ENCODE results near the gene LRGUK. TPM values are rescaled to one million over a fixed set of nuclear protein-coding genes. Genes with fewer than 3 reads are reported as not detected.

Gene LRGUK
- total RNA-seq, 1 experiment from 2014 or later: 0.49 TPM

GRCh38 chr7:134121632-134122139, 5.5 kb upstream of the LRGUK start:
- no peak for DNase-seq (ENCODE audit: low read depth, low spot score)
- Histone ChIP-seq H3K9me3 (ENCODE audit: control insufficient read depth in 1 of 2, insufficient read depth in 1 of 2, low read depth in 1 of 2, low read length in 2 of 2) (no peaks in the 10 kb centered on the region), H3K27me3 (ENCODE audit: insufficient read depth, low read length) (no peaks in the 10 kb centered on the region), H3K9ac (ENCODE audit: low read length) (no peak overlapping the region), H3K27ac (ENCODE audit: low read depth, low read length) (no peak overlapping the region), H3K4me3 (replicated peaks in 1 of 2; ENCODE audit: low read depth in 1 of 2, low read length in 2 of 2) (no peak overlapping the region), H4K20me1 (ENCODE audit: insufficient read depth) (no peaks in the 10 kb centered on the region), H2AFZ (ENCODE audit: low read depth, low read length, poor library complexity, severe bottlenecking) (no peak overlapping the region), H3K4me2 (ENCODE audit: low read length) (no peak overlapping the region), H3K4me1 (ENCODE audit: control insufficient read depth in 1 of 2, insufficient read depth in 2 of 2, low read length in 2 of 2) (no peaks in the 10 kb centered on the region), H3K9me2 (ENCODE audit: insufficient read depth) (no peaks in the 10 kb centered on the region), H3K36me3 (ENCODE audit: control insufficient read depth in 1 of 2, insufficient read depth in 2 of 2, low read length in 2 of 2) (no peaks in the 10 kb centered on the region), H3K79me2 (ENCODE audit: insufficient read depth, low read length) (no peaks in the 10 kb centered on the region)
- BruUV-seq (replicated peaks): no TSS peak
- ATAC-seq: no peak
- no peak for TF ChIP-seq POLR2A (IDR thresholded peaks at IDR 0.05; ENCODE audit: borderline replicate concordance, extremely low read depth, insufficient read depth, insufficient read length)
- TF ChIP-seq REST (IDR thresholded peaks at IDR 0.05; ENCODE audit: low read depth): no peak
- no peak for TF ChIP-seq SIN3A (IDR thresholded peaks at IDR 0.05; ENCODE audit: low read depth)
- no peak for TF ChIP-seq CEBPB (IDR thresholded peaks at IDR 0.05; ENCODE audit: low read depth)
- TF ChIP-seq SP1 (IDR thresholded peaks at IDR 0.05; ENCODE audit: low read depth): no peak
- TF ChIP-seq ELF1 (IDR thresholded peaks at IDR 0.05; ENCODE audit: borderline replicate concordance, low read depth): no peak
- TF ChIP-seq, protein P1, sequence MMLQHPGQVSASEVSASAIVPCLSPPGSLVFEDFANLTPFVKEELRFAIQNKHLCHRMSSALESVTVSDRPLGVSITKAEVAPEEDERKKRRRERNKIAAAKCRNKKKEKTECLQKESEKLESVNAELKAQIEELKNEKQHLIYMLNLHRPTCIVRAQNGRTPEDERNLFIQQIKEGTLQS (IDR thresholded peaks at IDR 0.05): no peak
- TF ChIP-seq EZH2phosphoT487 (IDR thresholded peaks at IDR 0.05; ENCODE audit: borderline replicate concordance): no peak
- TF ChIP-seq, protein P2, sequence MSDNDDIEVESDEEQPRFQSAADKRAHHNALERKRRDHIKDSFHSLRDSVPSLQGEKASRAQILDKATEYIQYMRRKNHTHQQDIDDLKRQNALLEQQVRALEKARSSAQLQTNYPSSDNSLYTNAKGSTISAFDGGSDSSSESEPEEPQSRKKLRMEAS (IDR thresholded peaks at IDR 0.05): no peak
- no peak for TF ChIP-seq YY1 (IDR thresholded peaks at IDR 0.05; ENCODE audit: extremely low read depth, insufficient replicate concordance, low read depth, low read length)
- no peak for TF ChIP-seq FOSL1 (IDR thresholded peaks at IDR 0.05; ENCODE audit: low read depth)
- no peak for TF ChIP-seq ZFX (IDR thresholded peaks at IDR 0.05)
- no peak for TF ChIP-seq POLR2AphosphoS5 (IDR thresholded peaks at IDR 0.05; ENCODE audit: low read depth, low read length)
- no peak for TF ChIP-seq JUND (IDR thresholded peaks at IDR 0.05)
- TF ChIP-seq TCF7L2 (IDR thresholded peaks at IDR 0.05; ENCODE audit: borderline replicate concordance, extremely low read depth, insufficient read depth, insufficient read length): no peak
- ChIA-PET CTCF (no interaction called here), RAD21 (ENCODE audit: low non-redundant PET in 1 of 2, low total read pairs in 2 of 2, uncharacterized antibody in 2 of 2, unreplicated experiment in 2 of 2) (no interaction called here), POLR2A (no interaction called here)
- intact Hi-C loops (cut with micrococcal nuclease): no loop called here

Data from HCT116 (cell line).